GM21825 (cell line): ENCODE data around the gene PRR33.
"Not testable (repeated sequence)": the region's sequence is repeated elsewhere in the genome, so short reads cannot be mapped to it uniquely, and the experiment has no call there.

Source experiments
- ATAC-seq: cut with Tn5 transposase; IDR thresholded peaks from one replicate; pipeline ENCODE4 v1.9.1; 2021; ENCODE audit warnings: mild to moderate bottlenecking, moderate library complexity; ENCODE audit not compliant: unreplicated experiment

The PRR33 gene

DNA sequence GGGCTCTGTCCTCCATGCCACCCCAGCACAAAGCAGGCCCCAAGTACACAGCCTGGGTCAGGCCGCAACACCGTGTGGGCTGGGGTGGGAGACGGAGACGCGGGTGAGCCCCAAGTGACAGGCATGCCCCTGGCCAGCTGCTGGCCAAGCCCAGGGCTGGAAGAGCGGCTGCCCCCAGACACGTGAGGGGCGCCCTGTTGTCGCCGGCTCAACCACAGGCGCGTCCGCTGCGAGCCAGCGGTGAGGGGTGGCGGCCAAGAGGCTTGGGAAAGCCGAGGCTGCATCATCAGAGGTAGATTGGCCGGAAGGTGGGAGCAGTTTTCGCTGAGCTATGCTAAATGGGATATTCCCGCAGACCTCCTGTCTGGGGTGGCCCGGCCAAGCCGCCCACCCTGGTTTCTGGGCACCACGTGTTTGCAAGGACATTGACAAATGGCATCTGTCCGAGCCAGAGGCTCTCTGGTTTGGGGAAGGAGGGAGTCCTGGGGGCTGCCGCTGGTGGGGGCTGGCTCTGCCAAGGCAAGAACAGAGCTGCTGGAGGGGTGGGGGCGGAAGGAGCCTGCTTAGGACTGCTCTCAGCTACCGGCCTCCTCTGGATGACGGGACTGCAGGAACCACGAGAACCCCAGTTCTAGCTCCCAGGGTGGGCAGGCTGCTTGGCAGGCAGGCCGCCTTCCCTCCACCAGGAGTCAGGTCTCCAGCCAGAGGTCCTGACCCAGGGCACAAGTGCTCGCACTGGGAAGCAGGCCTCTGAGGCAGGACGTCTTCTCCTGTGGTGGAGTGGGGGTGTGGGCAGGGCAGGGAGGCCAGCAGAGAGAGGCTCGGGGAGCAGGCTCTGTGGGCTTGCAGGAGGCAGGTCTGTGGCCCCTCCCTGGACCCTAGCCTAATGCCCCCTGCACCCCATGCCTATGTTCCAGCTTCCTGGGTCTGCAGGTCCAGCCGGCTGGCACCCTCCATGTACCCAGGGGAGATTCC is 552 bp downstream of the PRR33 start:
- no peak for ATAC-seq

DNA sequence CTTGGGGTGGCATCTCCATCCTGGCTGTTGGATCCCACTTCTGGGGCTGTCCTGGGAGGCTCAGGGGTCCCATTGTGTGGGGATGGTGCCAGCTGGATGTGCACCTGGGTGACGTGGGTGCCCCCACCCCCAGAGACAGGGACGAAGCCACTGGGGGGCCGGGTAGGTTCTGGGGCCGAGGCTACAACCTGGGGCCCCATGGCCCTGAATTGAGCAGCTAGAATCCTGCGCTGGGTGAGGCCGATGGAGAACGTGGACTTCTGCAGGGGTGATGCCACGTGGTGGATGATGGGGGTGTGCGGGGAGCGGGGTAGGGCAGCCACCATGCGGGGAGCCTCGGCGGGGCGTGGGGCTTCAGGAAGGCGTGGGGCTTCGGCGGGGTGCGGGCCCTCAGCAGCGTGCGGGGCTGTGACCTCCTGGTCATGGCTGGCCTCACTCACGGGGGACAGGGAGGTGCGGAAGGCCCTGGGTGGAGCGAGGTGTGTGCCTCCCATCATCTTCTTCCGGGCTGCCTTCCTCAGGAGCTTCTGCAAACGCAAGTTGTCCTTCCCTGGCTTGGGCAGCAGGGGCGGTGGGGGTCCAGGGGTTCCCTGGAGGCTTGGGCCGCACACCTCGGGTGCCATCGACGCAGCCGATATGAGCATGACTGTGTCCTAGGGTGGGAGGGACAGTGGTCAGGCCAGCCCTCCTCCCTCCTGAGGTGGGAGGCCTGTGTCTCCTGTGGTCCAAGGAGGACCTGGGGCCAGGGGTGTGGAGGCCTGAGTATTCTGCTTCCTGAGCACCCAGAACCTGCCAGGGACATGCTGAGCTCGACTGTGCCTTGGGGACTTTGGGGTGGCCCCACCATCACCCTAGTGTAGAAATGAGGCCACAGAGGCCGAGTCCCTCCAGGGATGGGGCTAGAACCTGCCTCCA is 1.5 kb downstream of the PRR33 start:
- ATAC-seq, result no peak

DNA sequence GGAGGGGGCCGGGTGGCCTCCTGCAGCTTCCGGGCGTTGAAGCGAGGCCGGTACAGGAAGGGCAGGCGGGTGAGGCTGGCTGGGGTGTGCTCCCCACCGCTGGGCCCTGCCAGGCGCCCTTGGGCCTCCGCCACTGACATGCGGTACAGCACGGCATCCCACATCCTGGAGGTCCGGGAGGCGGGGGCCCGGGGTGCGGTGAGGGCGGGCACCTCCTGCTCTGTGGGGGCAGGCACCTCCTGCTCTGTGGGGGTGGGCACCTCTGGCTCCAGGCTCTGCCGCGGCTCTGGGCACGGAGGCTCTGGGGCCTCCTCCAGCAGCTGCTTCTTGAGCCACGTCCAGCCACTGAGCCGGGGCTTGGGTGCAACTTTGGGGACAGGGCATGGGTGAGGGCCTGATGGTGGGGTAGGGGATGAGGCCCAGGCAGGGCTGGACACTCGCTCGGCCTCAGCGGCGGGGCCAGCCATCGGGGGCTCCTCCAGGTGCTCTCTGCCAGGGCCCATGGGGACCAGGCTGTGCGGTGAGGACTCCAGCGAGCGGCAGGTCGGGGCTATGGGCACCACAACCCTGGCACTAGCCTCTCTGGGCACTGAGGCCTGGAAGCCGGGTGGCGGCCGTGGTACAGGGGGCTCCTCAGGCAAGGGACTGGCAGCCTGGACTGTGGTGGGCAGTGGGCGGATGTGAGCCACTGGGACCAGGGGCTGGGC is 2.3 kb downstream of the PRR33 start:
- ATAC-seq, result no peak

DNA sequence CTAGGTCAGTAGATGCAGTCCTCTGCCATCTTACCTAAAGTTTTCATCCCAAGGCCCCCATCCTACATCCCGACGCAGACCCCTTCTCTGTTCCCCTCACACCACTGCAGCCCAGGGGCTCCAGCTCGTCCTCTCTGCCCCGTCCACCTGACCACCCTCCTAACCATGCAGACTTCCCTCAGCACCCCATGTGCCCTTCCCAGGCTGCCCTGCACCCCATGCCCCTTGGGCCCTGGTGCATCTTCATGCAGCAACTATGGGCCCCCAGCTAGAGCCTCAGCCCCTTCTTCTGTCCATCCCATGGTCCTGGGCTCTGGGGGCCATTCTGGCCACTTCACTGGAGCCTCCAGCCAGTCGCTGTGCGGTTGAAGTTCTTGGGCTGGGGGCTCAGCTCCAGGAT is 2.9 kb downstream of the PRR33 start:
- no peak for ATAC-seq

DNA sequence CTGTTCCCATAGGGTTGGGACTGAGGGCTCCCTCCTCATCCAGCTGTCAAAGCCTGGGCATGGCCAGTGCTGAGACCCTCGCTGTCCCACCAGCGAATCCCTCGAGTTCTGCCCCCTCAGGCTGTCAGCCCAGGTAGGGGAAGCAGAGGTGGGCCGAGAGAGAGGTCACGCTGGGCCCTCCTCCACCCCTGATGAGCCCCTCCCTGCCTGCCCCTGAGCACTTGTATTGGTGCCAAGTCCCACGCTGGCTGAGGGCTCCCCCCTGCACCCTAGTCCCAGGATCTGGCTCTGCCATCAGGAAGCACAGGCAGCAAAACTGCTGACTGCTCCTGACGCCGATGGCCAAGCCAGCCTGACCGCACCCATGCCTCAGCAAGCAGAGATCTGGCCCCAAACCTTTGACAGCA is 3.3 kb downstream of the PRR33 start:
- no peak for ATAC-seq

DNA sequence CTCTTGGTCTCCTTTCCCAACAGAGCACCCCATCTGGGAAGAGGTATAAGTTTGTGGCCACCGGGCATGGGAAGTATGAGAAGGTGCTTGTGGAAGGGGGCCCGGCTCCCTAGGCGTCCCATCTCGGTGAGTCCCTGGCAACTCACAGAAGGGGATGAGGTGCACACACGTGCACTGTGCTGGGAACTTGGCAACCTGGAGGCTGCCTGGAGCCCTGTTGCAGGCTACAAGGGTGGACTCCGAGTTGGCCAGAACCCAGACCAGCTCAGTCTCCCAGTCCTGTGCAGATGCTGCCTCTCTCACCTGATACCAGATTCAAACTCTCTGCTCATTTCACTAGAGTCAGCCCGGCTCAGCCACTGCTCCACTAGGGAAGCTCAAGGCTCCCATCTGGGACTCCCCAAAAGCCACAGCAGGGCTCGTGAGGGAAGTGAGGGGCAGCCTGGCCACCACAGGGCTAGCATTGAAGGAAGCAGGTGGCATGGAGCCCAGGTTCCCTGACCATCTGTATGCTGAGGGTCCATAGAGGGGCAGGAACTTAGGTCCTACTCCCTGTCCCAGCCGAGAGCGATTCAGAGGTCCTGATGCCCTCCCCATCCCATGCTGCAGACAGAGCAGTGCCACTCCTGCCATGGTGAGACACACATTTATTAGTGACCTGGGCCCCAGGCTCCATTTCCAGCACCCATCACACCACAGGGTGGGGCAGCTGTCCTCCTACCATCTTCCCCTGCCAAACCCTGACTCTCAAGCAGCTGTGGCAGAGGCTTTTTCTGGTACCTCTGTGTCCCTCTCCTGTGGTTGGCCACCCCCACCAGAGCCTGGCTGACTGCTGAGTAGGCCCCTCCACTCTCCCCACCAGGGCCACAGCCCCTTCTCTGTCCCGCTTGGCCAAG is 4.0 kb downstream of the PRR33 start:
- ATAC-seq, result no peak

DNA sequence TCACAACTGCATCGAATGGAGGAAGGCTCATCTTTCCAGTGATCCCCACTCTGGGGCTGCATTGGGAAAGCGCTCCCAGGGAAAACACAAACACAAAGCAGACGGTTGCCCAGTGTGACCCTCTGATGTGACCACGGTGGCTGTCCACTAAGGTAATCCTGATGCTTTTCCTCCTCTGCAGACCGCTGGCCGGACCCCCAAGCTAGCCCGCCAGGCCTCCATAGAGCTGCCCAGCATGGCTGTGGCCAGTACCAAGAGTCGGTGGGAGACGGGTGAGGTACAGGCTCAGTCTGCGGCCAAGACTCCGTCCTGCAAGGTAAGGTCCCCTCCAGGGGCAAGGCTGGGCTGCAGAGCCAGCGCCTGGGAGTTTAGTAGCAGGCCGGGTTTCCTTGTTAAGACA is 5.1 kb downstream of the PRR33 start:
- ATAC-seq, result not testable (repeated sequence)

DNA sequence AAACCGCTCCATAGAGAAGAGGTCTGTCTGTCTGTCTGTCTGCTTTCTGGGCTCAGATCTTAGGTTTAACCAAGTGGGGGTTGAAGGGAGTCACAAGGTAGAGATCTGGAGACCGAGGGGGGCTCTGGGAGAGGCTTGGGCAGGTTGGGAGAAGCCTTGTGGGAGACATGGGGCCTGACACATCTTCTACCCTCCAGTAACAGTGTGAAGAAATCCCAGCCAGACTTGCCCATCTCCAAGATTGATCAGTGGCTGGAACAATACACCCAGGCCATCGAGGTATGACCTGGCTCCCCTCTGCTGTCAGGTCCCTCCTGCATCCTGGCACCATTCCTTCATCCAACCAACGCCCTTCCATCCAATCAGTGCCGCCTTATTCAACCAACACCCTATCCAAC is 7.4 kb downstream of the PRR33 start:
- no peak for ATAC-seq

DNA sequence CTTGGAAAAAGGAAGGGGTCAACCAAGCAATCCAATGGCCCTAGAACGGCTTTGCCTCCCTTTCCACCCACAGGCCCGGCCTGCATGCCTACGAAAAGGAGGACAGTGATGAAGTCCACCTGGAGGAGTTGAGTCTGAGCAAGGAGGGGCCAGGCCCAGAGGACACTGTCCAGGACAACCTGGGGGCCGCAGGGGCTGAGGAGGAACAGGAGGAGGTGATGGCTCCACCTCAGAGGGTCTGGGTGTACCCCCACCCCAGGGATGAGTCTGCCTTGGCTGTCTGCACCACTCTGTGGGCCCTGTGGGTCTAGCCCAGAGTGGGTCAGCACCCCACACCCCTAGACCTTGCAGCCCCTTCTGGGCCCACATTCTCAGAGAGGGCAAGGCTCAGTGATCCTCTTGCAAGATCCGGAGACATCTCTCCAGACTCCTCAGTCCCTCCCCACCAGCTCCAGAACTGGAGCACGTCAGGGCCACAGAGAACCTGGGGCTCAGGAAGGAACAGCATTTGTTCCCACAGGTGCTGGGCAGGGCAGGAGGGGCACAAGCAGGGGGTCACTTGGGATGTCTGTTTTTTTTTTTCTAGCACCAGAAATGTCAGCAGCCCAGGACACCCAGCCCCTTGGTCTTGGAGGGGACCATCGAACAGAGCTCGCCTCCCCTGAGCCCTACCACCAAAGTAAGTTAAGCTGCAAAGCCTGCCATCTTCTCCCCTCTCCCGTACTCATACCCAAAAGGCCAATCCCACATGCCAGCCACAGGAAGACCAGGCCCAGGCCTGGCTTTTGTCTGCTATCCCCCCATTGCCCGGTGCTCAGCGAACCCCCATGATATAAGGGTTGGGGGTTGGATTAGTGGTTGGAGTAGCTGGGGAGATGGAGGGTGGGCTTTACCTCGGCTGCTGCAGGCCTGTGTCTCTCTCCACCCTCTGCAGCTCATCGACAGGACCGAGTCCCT is 8.1 kb downstream of the PRR33 start:
- ATAC-seq, result no peak

DNA sequence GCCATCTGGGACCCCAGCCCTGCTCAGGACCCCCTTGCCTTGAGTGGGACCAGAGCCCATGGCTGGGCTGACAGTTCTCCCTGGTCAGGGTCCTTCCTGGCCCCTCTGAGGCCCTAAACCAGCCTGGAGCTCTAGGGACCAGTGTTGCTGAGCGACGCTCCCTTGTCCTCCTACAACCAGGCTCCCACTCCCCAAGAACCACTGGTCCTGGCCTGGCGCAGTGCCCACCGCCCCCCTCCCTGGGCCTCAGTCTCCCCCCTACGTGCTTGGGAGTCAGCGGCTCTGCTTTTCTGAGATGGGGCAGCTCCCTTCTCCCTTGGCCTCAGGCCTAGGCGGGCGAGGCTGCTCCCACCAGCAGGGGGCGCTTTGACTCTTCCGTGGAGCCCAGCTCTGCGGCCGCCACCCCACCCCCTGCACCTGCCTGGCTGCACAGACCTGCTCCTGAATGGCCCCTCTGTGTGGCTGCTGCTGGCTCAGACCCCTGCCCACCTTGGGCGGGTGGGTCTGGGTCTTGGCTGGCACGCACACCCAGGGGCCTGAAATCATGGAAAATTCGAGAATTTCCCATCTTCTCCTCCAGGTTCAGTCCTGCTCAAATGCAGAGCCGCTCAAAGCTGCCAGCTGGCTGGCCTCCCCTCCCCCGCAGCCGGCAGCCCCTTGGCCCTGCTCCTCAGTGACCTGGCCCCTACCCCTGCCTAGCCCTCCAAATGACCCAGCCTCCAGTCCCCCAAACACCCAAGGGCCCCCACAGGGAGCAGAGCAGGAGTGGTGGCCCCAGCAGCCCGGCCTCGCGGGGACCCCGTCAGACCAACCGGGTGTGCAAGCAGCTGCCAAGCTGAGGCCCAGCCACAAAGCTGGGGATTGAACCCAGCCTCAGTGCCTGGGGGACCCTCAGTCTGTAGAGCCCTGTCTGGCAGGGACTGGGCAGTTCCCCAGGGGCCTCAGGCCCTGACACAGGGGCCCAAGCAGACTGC is 9.1 kb downstream of the PRR33 start:
- no peak for ATAC-seq

DNA sequence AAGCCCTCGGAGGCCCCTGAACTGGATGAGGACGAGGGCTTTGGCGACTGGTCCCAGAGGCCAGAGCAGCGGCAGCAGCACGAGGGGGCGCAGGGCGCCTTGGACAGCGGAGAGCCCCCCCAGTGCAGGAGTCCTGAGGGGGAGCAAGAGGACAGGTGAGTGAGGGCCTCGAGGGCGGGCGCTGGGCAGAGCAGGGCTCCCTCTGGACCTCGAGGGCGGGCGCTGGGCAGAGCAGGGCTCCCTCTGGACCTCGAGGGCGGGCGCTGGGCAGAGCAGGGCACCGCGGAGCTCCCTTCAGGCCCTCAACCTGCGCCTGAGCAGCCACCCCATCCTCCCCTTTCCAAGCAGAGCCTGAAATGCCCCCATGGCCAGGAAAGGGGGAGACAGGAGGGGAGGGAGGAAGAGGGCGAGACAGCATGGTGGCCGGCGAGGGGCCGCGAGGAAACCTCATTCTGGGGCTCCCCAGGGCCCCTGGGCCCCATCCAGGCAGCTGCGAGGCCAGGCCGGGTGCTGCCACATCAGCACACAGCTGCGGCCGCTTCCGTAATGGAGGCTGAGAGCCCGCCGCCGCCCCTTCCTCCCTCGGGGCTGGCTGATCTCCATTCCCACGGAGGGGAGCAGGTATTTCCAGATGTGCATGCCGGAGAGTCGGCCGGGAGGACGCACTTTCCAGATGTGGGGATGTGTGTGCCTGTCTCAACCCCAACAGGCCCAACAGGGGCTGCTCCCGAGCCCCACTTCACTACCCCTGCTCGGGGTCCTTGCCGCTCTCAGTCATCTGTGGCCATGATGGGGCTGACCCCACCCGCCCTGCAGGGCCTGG is 10.0 kb downstream of the PRR33 start:
- no peak for ATAC-seq

DNA sequence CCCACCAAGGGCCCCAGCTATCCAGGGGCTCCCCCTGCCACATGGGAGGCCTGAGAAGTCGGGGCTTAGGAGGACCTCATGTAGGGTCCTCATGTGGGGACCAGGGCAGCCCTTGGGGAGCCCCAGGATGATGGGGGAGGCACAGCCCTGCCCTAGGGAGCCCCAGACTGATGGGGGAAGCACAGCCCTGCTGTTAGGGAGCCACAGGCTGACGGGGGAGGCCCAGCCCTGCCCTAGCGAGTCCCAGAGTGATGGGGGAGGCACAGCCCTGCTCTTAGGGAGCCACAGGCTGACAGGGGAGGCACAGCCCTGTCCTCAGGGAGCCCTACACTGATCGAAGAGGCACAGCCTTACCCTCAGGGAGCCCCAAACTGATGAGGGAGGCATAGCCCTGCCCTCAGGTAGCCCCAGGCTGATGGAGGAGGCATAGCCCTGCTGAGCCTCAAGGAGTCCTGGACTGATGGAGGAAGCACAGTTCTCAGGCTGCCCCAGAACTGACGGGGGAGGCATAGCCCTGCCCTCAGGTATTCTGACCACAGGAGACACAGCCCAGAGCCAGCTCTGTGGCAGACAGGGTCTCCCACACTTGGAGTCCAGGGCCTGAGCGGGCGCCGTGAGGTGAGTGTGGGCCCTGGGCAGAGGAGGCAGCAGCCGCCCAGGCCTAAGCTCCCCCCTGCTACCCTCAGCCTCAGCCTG is 10.8 kb downstream of the PRR33 start:
- no peak for ATAC-seq

DNA sequence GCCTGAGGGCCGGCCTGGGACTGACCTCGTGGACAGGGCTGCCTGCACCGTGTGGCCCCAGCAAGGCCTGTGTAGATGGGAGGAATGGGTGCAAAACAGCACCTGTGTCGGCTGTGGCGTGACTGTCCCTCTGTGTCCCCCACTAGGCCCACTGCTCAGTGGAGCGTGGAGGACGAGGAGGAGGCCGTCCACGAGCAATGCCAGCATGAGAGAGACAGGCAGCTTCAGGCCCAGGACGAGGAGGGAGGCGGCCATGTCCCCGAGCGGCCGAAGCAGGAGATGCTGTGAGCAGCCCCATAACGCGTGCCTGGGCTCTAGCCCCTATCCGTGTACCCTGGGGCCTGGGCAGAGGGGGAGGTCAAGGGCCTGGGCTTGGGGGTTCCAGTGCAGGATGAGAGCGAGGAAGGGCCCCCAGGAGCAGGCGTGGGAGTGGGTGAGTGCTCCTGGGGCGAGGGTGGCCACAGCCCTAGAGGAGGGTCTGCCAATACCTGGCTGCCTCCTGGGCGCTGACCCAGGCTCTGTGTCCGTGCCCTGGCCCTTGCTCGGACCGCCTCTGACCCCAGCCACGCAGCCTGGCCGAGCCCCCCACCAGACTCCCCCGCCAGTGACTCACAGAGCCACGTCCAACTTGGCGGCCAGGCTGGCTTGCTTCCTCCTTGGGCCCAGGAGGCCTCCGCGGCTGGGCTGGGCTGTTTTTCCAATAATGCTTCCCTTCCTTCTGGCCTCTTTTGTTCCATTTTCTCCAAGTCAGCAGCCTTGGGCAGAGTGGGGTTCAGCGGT is 11.6 kb downstream of the PRR33 start:
- no peak for ATAC-seq

DNA sequence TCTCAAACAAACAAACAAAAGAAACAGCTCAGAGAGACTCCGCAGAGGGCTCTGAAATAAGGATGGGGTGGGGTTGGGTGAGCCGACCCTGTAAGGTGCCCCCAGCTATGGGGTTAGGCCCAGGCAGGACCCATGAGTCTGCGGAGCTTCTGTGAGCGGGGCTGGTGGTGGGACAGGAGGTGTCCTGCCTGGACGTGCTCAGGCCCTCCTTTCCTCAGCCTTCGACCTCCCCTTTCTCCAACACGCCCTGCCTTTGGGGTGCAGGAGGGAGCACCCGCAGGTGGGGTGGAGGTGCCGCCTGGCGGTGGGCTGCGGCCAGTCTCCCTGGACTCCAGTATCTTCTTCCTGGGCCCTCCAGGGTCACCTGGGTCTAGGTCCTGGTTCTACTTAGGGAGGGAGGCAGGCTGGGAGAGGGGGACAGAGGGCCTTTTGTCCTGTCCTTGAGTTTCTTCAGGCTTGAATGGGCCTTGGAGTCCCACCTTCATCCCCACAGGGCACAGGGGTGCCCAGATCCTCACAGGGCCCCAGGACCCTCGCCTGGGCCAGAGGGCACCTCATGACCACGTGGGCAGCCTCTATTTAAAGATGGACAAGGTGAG is 12.3 kb downstream of the PRR33 start:
- ATAC-seq, result no peak
